HG02571 (cell line): ENCODE measurements around the gene REX1BD.
"Not testable (repeated sequence)": the region's sequence is repeated elsewhere in the genome, so short reads cannot be mapped to it uniquely, and the experiment has no call there.

Source experiments
- ATAC-seq: cut with Tn5 transposase; IDR thresholded peaks from one replicate; pipeline ENCODE4 v1.9.1; 2021; ENCODE audit warnings: mild to moderate bottlenecking, moderate library complexity; ENCODE audit not compliant: unreplicated experiment

The REX1BD gene

GRCh38 chr19:18600692-18601397 is 12.2 kb downstream of the REX1BD start:
- not testable (repeated sequence) for ATAC-seq

- no peak for ATAC-seq
Measured at GRCh38 chr19:18601875-18602274, 13.3 kb downstream of the REX1BD start.

- no peak for ATAC-seq
Measured at GRCh38 chr19:18603255-18603957, 14.8 kb downstream of the REX1BD start.

GRCh38 chr19:18603958-18604819 is 15.6 kb downstream of the REX1BD start:
- ATAC-seq: no peak

GRCh38 chr19:18604820-18605159 is 16.2 kb downstream of the REX1BD start:
- ATAC-seq: no peak

GRCh38 chr19:18605196-18605545 is 16.6 kb downstream of the REX1BD start:
- no peak for ATAC-seq

GRCh38 chr19:18605546-18606280 is 17.1 kb downstream of the REX1BD start:
- ATAC-seq: no peak

GRCh38 chr19:18606281-18607225 is 18.0 kb downstream of the REX1BD start, which contains the start of gene CRLF1:
TSS of gene CRLF1 (minus strand) at chr19:18606799. CDS start at chr19:18606656, 143 bp downstream.
- ATAC-seq: no peak

GRCh38 chr19:18607226-18608101 is 18.9 kb downstream of the REX1BD start:
- ATAC-seq: no peak

- ATAC-seq: no peak
Measured at GRCh38 chr19:18608102-18608804, 19.7 kb downstream of the REX1BD start.

- no peak for ATAC-seq
Measured at GRCh38 chr19:18608805-18609716, 20.5 kb downstream of the REX1BD start.

GRCh38 chr19:18609717-18610051 is 21.1 kb downstream of the REX1BD start:
- no peak for ATAC-seq

- ATAC-seq: no peak
Measured at GRCh38 chr19:18610245-18610555, 21.6 kb downstream of the REX1BD start.

GRCh38 chr19:18610556-18611326 is 22.1 kb downstream of the REX1BD start:
- no peak for ATAC-seq

- ATAC-seq: no peak
Measured at GRCh38 chr19:18611327-18612050, 22.9 kb downstream of the REX1BD start.
